Natural killer cell (primary cell): ENCODE data around the gene TAX1BP3. TPM values are rescaled to one million over a fixed set of nuclear protein-coding genes. Genes with fewer than 3 reads are reported as not detected.

Experiments
- ATAC-seq, 3 donors: fragments of 150-1000 bp in 2 of 3; fragments of 200-7000 bp in 1 of 3; cut with Tn5 transposase; 1 replicate in 1 of 3; 2 replicates in 2 of 3; pipeline ENCODE4 v1.10.0; 2021; ENCODE audit warnings: mild to moderate bottlenecking in 2 of 3, moderate library complexity in 2 of 3
- DNase-seq, 2 donors: peaks; one replicate each; pipeline versions ENCODE4 v3.0.0 to v3.0.0-alpha.2; 2013 to 2021; ENCODE audit warnings: mixed read lengths in 1 of 2
- H3K27ac ChIP-seq: one replicate; pipeline ENCODE4 v1.5.1; 2013; ENCODE audit warnings: mild to moderate bottlenecking, low read length
- H3K27me3 ChIP-seq: one replicate; pipeline ENCODE4 v1.6.1; 2013; ENCODE audit warnings: low read length; ENCODE audit not compliant: control insufficient read depth, insufficient read depth
- H3K36me3 ChIP-seq: one replicate; pipeline ENCODE4 v1.6.1; 2013; ENCODE audit warnings: low read length; ENCODE audit not compliant: control insufficient read depth, insufficient read depth
- H3K4me1 ChIP-seq: one replicate; pipeline ENCODE4 v1.6.1; 2013; ENCODE audit warnings: low read length; ENCODE audit not compliant: control insufficient read depth, insufficient read depth
- H3K4me3 ChIP-seq: one replicate; pipeline ENCODE4 v1.5.1; 2013; ENCODE audit warnings: low read length
- H3K9me3 ChIP-seq: one replicate; pipeline ENCODE4 v1.6.1; 2013; ENCODE audit warnings: low read length; ENCODE audit not compliant: control insufficient read depth, insufficient read depth
- H3K27ac Mint-ChIP-seq, 2 donors: one replicate each; pipeline ENCODE4 v1.8.0; 2022; ENCODE audit warnings: mild to moderate bottlenecking in 2 of 2, mixed read lengths in 2 of 2, moderate library complexity in 1 of 2
- H3K27me3 Mint-ChIP-seq, 2 donors: one replicate each; pipeline ENCODE4 v1.8.0; 2022; ENCODE audit warnings: low read depth in 2 of 2, mixed read lengths in 2 of 2
- H3K36me3 Mint-ChIP-seq: one replicate; pipeline ENCODE4 v1.8.0; 2022; ENCODE audit warnings: mixed read lengths
- H3K4me1 Mint-ChIP-seq, 2 donors: one replicate each; pipeline ENCODE4 v1.8.0; 2022; ENCODE audit warnings: mixed read lengths in 2 of 2
- H3K4me3 Mint-ChIP-seq: one replicate; pipeline ENCODE4 v1.8.0; 2022; ENCODE audit warnings: mild to moderate bottlenecking, moderate library complexity, mixed read lengths
- H3K9me3 Mint-ChIP-seq, 2 donors: one replicate each; pipeline ENCODE4 v1.8.0; 2022; ENCODE audit warnings: mixed read lengths in 2 of 2
- WGBS: methylation state at CpG from one replicate; pipeline ENCODE4 v1.1.7; 2013; ENCODE audit warnings: missing lambda C conversion rate; ENCODE audit not compliant: insufficient coverage; 5-methylcytosine and 5-hydroxymethylcytosine counted together
- intact Hi-C: fragments of 100-400 bp; cut with micrococcal nuclease; formaldehyde crosslinking; loops from one replicate; pipeline ENCODE4 v1.14.2; 2022
- total RNA-seq, 4 donors: library from RNA; stranded (reverse); fragments of 120-200 nt in 1 of 4; gene quantifications; one replicate each; pipeline versions ENCODE4 v1.2.3 to v1.2.4, GENCODE V29; 2013 to 2022
- TF ChIP-seq, protein P1 (sequence below): fragments of 200-600 bp; IDR thresholded peaks from one replicate; pipeline ENCODE4 v1.8.0; 2022; ENCODE audit warnings: antibody characterized with exemption

The TAX1BP3 gene, protein sequence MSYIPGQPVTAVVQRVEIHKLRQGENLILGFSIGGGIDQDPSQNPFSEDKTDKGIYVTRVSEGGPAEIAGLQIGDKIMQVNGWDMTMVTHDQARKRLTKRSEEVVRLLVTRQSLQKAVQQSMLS
- total RNA-seq, result 10 to 100 TPM; 15.1 to 17.0 (median 16.3) TPM
- total RNA-seq (2013), result 24.6 TPM

DNA sequence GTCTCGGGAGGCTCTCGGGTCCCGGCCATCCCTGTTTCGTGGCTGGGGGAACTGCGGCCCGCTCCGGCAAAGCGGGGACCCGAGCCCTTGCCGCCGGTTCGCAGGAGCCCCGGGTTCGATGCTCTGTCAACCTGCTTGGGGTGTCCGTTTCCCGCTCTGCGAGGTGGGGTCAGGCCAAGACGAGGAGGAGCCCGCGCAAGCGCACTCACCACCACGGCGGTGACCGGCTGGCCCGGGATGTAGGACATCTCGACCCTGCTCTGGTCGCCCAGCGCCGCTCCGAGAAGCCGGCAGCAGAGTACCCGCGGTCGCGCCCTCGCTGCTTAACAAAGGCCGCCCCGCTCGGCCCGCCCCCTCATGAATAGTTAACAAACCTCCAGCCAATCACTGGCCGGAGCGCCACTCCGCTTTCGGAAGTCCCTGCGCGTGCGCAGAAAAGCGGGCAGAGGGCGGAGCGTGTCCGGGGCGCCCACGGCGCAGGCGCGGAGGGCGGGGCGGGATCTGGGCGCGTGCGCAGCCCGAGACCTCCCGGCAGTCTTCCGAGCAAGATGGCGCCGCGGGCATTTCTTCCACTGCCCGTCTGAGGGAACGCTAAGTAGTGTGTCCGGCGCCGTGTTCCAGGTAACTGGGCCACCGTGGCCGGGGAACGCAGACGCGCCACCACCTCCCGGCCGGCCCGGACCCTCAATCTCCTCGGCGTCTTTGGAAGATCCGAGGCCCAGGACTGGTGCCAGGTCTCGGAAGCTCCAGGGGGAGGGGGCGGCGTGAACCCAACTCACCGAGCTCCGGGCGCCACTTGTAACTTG, at the start of gene TAX1BP3, which contains the start of gene EMC6:
TSS of gene TAX1BP3 (minus strand) at position 300 of the 806 bp plus-strand sequence. CDS start at position 248, 52 bp downstream.
TSS of gene EMC6 (plus strand) at position 534 of the 806 bp plus-strand sequence. CDS start 335 bp downstream, outside the sequence.
- H3K27me3 ChIP-seq, result no peaks in the 10 kb centered on the region
- H3K27me3 Mint-ChIP-seq, result no peaks in the 10 kb centered on the region
- H3K4me3 ChIP-seq, result peak within 1 kb of the TSS; percentile 99
- no peaks in the 10 kb centered on the region for H3K9me3 Mint-ChIP-seq
- H3K36me3 Mint-ChIP-seq, result no peaks in the 10 kb centered on the region
- H3K9me3 ChIP-seq, result no peaks in the 10 kb centered on the region
- H3K36me3 ChIP-seq, result no peaks in the 10 kb centered on the region
- H3K4me1 Mint-ChIP-seq, result peaks cover 8 to 17% of the 10 kb centered on the region in 2 donors
- H3K4me3 Mint-ChIP-seq, result peak within 1 kb of the TSS; percentile 94
- DNase-seq (peak; percentile 99 to 100), ATAC-seq (peak; percentile 92 to 97 (median 93))
- TF ChIP-seq, protein P1, sequence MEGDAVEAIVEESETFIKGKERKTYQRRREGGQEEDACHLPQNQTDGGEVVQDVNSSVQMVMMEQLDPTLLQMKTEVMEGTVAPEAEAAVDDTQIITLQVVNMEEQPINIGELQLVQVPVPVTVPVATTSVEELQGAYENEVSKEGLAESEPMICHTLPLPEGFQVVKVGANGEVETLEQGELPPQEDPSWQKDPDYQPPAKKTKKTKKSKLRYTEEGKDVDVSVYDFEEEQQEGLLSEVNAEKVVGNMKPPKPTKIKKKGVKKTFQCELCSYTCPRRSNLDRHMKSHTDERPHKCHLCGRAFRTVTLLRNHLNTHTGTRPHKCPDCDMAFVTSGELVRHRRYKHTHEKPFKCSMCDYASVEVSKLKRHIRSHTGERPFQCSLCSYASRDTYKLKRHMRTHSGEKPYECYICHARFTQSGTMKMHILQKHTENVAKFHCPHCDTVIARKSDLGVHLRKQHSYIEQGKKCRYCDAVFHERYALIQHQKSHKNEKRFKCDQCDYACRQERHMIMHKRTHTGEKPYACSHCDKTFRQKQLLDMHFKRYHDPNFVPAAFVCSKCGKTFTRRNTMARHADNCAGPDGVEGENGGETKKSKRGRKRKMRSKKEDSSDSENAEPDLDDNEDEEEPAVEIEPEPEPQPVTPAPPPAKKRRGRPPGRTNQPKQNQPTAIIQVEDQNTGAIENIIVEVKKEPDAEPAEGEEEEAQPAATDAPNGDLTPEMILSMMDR, result no peak
- H3K27ac ChIP-seq, result peak within 1 kb of the TSS; percentile 84
- intact Hi-C loops, result loop anchor here (1.0 kb wide), 1 partner anchor 32 kb away; the partner anchor contains the start of genes CTNS and SHPK
- peaks cover 21% of the 10 kb centered on the region for H3K4me1 ChIP-seq
- H3K27ac Mint-ChIP-seq, result peak within 1 kb of the TSS; percentile 88 to 93
- under 1% methylated on average over 89 of the region's 89 CpGs for WGBS

DNA sequence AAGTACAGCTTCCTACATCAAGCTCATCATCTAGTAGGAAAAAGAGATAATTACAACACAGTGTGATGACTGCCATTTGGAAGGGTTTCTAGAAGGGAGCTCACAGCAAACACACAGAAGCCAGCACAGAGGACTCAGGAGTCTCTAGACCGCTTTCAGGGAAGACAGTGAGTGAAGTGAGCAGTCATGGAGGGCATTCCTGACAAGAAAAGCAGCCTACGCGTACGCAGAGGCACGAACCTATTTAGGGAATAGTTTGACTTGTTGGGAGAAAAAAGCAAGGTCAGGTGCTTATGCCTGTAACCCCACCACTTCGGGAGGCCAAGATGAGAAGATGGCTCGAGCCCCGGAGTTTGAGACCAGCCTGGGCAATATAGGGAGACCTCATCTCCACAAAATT, 46.9 kb upstream of the TAX1BP3 start:
- H3K9me3 ChIP-seq, result no peaks in the 10 kb centered on the region
- H3K27me3 ChIP-seq, result no peaks in the 10 kb centered on the region
- Mint-ChIP-seq H3K9me3 (no peaks in the 10 kb centered on the region), H3K27me3 (no peaks in the 10 kb centered on the region), H3K36me3 (peaks cover 30% of the 10 kb centered on the region), H3K4me3 (no peak overlapping the region), H3K27ac (no peak overlapping the region), H3K4me1 (peaks cover 31 to 32% of the 10 kb centered on the region in 2 donors)
- no peak overlapping the region for H3K27ac ChIP-seq
- intact Hi-C loops, result no loop called here
- H3K4me3 ChIP-seq, result no peak overlapping the region
- WGBS, result 98% methylated on average over 6 of the region's 8 CpGs
- no peak for ATAC-seq
- peaks cover 48% of the 10 kb centered on the region for H3K36me3 ChIP-seq
- TF ChIP-seq, protein P1, result no peak
- DNase-seq, result no peak
- H3K4me1 ChIP-seq, result peaks cover 33% of the 10 kb centered on the region

DNA sequence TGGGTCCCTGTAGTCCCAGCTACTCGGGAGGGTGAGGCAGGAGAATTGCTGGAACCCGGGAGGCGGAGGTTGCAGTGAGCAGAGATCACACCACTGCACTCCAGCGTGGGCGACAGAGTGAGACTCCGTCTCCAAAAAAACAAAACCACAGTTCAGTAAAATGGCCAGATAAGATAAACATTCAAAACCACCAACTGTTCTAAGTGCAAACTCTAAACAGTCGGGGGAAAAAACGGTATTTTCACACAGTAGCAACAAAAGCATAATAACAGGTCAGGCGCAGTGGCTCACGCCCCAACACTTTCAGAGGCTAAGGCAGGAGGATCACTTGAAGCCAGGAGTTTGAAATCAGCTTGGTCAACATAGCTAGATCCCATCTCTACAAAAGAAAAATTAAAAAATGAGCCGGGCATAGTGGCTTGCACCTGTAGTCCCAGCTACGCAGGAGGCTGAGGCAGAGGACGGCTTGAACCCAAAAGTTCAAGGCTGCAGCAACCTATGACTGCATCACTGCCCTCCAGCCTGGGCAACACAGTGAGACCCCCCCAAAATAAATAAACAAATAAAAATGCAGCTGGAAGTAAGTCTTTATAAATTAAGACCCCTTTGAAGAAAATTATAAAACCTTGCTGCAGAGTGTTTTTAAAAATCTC, 44.6 kb upstream of the TAX1BP3 start:
- DNase-seq, result peak in 1 of 2 donors; percentile 49
- H3K36me3 Mint-ChIP-seq, result peaks cover 21% of the 10 kb centered on the region

More for the DNA sequence above, 44.6 kb upstream of the TAX1BP3 start:
- no peaks in the 10 kb centered on the region for H3K27me3 Mint-ChIP-seq
- H3K27ac ChIP-seq, result no peak overlapping the region
- H3K9me3 Mint-ChIP-seq, result no peaks in the 10 kb centered on the region
- H3K27me3 ChIP-seq, result no peaks in the 10 kb centered on the region
- H3K4me3 ChIP-seq, result no peak overlapping the region
- WGBS, result 15% methylated on average over 13 of the region's 13 CpGs
- H3K4me3 Mint-ChIP-seq, result peak overlapping the region; percentile 59
- H3K27ac Mint-ChIP-seq, result peak overlapping the region; percentile 71 to 77
- H3K36me3 ChIP-seq, result peaks cover 32% of the 10 kb centered on the region
- TF ChIP-seq, protein P1, result no peak
- peaks cover 32 to 36% of the 10 kb centered on the region in 2 donors for H3K4me1 Mint-ChIP-seq
- intact Hi-C loops, result no loop called here
- H3K4me1 ChIP-seq, result peaks cover 33% of the 10 kb centered on the region
- H3K9me3 ChIP-seq, result no peaks in the 10 kb centered on the region
- ATAC-seq, result peak; percentile 5 to 41 (median 19)
